Adipocyte (in vitro differentiated cells): ENCODE results near the gene DBI.

ENCODE experiments used
- DNase-seq: peaks from one replicate; pipeline ENCODE4 v3.0.0-alpha.2; 2015; ENCODE audit warnings: low read depth
- H3K27me3 ChIP-seq: replicated peaks from 2 replicates; pipeline ENCODE4 v1.7.0; 2013; ENCODE audit warnings: mild to moderate bottlenecking, low read length, moderate library complexity; ENCODE audit not compliant: control insufficient read depth, insufficient read depth
- H3K36me3 ChIP-seq: 2 replicates; pipeline ENCODE4 v1.7.0; 2013; ENCODE audit warnings: low read length, mild to moderate bottlenecking, moderate library complexity; ENCODE audit not compliant: control insufficient read depth, insufficient read depth, severe bottlenecking
- H3K4me1 ChIP-seq: 2 replicates; pipeline ENCODE4 v1.7.0; 2013; ENCODE audit warnings: mild to moderate bottlenecking, low read length, moderate library complexity; ENCODE audit not compliant: control insufficient read depth, insufficient read depth
- H3K4me3 ChIP-seq: 2 replicates; pipeline ENCODE4 v1.7.0; 2013; ENCODE audit warnings: mild to moderate bottlenecking, low read length, moderate library complexity
- H3K9ac ChIP-seq: 2 replicates; pipeline ENCODE4 v1.7.0; 2013; ENCODE audit warnings: mild to moderate bottlenecking, low read length, moderate library complexity
- H3K9me3 ChIP-seq: 2 replicates; pipeline ENCODE4 v1.7.0; 2013; ENCODE audit warnings: mild to moderate bottlenecking, low read length, moderate library complexity; ENCODE audit not compliant: control insufficient read depth

The DBI gene

DNA sequence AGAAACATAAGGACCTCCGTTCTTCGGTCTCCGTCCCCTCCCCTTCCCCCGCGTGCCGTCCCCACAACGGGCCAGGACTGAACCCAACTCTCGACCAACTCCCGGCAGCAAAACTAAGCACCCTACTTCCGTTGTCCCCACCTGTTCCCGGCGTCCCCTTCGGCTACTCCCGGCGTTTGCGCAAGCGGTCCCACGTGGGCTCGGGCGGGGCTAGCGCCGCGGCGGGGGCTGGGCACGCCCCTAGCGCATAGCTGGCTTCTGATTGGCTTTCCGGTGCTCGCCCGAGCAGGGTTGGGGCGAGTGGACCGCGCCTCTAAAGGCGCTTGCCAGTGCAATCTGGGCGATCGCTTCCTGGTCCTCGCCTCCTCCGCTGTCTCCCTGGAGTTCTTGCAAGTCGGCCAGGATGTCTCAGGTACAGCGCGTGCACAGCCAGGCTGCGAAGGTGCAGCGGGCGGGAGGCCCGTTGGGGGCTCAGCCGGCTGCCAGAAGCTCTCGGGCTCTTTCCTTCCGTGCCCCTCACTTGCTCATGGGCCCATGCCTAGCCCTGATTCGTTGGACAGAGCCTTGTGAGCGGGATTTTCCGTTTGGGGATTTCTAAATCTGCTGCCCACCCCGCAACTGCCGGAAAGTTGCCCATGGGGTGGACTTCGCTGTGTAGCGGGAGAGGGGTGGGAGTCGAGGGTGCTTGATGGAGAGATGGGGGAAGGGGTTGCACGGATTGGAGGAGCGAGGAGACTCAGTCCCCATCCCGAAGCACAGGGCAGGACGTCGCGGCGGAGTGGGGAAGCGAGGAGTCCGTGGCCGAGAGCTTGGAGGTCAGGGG is at the start of gene DBI, which contains the start of gene C2orf76:
Gene DBI, plus strand, starts transcription at position 329 of the 823 bp plus-strand sequence. Its CDS starts 75 bp downstream, at position 404.
Gene C2orf76, minus strand, starts transcription at position 186 of the 823 bp plus-strand sequence. CDS start 26,875 bp downstream, outside the sequence.
- DNase-seq: peak; percentile 98
- Histone ChIP-seq H3K9me3 (no peaks in the 10 kb centered on the region), H3K4me1 (peaks cover 36% of the 10 kb centered on the region), H3K36me3 (peaks cover 40% of the 10 kb centered on the region), H3K9ac (peak within 1 kb of the TSS; percentile 96), H3K4me3 (peak within 1 kb of the TSS; percentile 93), H3K27me3 (no peaks in the 10 kb centered on the region)

DNA sequence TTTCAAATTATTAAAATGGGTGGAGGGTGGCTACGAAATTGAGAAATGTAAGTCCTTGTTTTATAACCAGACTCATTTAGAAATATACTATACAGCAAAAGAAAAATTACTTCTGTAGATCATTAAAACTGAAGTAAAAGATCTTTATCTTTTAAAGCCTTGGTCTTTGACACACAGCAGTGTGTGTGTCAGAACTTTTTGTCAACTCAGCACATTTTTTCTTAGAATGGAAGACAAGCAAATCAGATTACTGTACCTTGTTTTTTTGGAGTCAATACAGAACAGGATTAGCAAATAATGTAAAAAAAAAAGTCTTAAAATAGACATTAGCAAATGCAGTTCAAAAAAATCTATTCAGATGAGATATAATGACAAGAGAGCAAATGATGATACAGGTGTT is 49.2 kb upstream of the DBI start:
- no peak overlapping the region for H3K4me3 ChIP-seq
- peak overlapping the region; percentile 56 for H3K9ac ChIP-seq
- H3K36me3 ChIP-seq: no peaks in the 10 kb centered on the region
- no peaks in the 10 kb centered on the region for H3K9me3 ChIP-seq
- no peak for DNase-seq
- no peaks in the 10 kb centered on the region for H3K27me3 ChIP-seq
- H3K4me1 ChIP-seq: peaks cover 40% of the 10 kb centered on the region

DNA sequence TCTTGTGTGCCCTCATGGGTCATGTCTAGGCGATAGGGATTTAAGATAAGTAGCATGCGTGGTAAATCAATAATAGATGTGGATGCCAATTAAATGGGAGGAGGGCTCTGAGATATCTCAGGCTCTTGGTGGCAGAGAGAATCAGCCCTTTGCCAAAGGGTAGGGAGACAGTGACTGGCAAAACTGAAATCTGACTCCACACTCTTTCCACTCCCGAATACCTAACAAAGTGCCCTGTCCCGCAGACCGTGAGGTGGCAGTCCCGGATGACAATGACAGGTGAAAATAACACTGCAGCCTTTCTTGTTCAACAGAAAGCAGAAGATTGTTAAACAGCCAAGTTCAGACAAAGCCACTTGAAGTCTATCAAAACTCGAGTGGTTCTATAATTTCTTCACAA is 47.2 kb upstream of the DBI start:
- no peaks in the 10 kb centered on the region for H3K27me3 ChIP-seq
- peaks cover 38% of the 10 kb centered on the region for H3K4me1 ChIP-seq
- no peaks in the 10 kb centered on the region for H3K9me3 ChIP-seq
- no peaks in the 10 kb centered on the region for H3K36me3 ChIP-seq
- H3K4me3 ChIP-seq: no peak overlapping the region
- DNase-seq: no peak
- H3K9ac ChIP-seq: no peak overlapping the region

DNA sequence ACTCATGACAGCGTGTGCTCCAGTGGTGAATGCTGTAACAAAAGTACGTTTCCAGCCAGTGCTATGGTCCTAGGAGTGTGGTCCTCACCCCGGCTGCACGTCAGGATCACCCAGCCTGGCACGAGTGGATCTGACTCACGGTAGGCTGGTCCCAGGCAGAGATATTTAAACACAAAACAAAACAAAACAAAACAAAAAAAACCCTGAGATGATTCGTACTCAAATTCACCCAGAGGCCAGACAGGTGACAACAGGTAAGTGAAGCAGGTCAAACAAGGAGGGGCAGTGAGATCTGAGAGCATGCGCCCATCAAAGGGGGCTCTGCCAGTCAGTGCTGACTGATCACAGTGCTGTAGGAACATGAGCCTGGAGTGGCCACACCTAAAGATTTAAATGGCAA is 43.3 kb upstream of the DBI start:
- Histone ChIP-seq H3K9ac (no peak overlapping the region), H3K27me3 (no peaks in the 10 kb centered on the region), H3K9me3 (no peaks in the 10 kb centered on the region), H3K4me1 (no peaks in the 10 kb centered on the region), H3K4me3 (no peak overlapping the region), H3K36me3 (no peaks in the 10 kb centered on the region)
- no peak for DNase-seq

DNA sequence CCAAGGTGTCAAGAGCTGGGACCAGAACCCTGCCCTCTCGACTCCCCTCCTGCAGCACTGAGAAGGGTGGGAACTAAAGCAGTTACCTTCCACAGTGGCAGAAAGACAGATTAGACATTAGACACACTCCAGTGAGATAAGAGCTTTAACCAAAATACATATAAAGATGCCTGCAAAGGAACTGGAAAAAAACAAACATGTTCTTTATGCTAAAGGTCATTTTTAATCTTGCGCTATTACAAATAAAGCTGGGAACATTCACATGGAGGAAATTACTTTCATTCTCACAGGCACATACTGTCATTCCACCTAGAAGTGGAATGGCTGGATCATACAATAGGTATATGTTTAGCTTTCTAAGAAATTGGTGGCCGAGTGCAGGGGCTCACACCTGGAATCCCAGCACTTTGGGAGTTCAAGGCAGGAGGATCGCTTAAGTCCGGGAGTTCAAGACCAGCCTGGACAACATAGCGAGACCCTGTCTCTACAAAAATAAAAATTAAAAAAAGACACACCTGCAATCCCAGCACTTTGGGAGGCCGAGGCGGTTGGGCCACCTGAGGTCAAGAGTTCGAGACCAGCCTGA is 42.0 kb upstream of the DBI start:
- Histone ChIP-seq H3K9ac (no peak overlapping the region), H3K4me1 (no peaks in the 10 kb centered on the region), H3K4me3 (no peak overlapping the region), H3K27me3 (no peaks in the 10 kb centered on the region), H3K9me3 (no peaks in the 10 kb centered on the region), H3K36me3 (no peaks in the 10 kb centered on the region)
- no peak for DNase-seq

DNA sequence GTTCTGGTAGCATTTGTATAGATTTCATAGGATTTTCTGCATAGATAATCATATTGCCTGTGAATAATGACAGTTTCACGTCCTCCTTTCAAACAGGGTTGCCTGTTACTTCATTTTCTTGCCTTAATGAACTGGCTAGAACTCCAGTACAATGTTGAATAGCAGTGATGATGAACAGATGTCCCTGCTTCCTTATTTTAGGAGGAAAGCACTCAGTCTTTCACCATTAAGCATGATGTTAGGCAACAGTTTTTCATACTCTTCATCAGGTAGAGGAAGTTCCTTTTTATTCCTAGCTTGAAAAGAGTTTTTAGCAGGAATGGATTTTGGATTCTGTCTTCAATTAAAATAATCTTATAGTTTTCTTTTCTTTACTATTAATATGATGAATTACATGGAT is 39.8 kb upstream of the DBI start:
- no peak for DNase-seq
- Histone ChIP-seq H3K27me3 (no peaks in the 10 kb centered on the region), H3K36me3 (no peaks in the 10 kb centered on the region), H3K9me3 (no peaks in the 10 kb centered on the region), H3K4me1 (no peaks in the 10 kb centered on the region), H3K9ac (no peak overlapping the region), H3K4me3 (no peak overlapping the region)

DNA sequence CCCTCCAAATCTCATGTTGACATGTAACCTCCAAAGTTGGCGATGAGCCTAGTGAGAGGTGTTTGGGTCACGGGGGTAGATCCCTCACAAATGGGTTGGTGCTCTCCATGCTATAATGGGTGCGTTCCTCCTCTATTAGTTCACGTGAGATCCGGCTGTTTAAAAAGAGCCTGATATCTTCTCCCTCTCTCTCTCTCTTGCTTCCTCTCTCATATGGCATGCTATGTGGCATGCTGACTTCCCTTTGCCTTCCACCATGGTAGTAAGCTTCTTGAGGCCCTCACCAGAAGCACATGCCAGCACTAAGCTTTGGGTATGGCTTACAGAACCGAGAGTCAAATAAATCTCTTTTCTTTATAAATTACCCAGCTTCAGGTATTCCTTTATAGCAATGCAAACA is 39.3 kb upstream of the DBI start:
- Histone ChIP-seq H3K27me3 (no peaks in the 10 kb centered on the region), H3K36me3 (no peaks in the 10 kb centered on the region)
- no peak for DNase-seq

DNA sequence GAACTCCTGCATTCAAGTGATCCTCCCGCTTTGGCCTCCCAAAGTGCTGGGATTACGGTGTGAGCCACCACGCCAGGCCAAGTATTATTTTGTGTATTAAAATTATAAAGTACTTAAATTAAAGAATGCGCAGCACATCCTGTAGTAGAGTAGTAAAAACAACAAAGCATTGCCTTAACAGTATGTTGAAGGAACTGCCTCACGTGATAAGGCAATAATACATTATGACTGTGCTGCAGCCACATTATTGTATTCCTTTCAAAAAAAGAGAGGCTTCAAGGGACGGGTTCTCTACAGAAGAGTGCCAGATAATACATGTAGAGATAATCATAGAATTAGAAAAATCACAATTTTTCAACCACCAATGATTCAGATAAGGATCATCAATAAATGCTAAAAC is 33.8 kb upstream of the DBI start:
- Histone ChIP-seq H3K36me3 (no peaks in the 10 kb centered on the region), H3K9me3 (no peaks in the 10 kb centered on the region), H3K4me1 (peaks cover 6% of the 10 kb centered on the region), H3K27me3 (no peaks in the 10 kb centered on the region), H3K9ac (no peak overlapping the region), H3K4me3 (no peak overlapping the region)
- DNase-seq: no peak

More for the DNA sequence above, 39.3 kb upstream of the DBI start:
- Histone ChIP-seq H3K4me1 (no peaks in the 10 kb centered on the region), H3K9ac (no peak overlapping the region), H3K4me3 (no peak overlapping the region), H3K9me3 (no peaks in the 10 kb centered on the region)

DNA sequence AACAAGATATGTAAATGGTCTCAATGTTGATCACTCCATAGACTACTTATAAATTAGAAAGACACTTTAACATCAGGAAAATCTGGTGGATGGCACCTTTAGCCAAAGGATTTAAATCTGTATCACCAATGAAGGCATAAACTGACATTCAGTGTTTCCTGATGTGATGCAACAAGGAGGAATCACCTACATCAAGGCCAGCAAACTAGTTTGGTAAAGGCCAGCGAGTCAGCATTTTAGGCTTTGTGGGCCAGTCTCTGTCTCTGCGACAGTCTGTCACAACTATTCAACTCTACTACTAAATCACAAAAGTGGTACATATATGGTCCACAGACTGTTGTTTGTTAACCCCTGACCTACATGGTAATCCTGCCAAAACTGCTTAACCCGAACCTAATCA is 33.4 kb upstream of the DBI start:
- Histone ChIP-seq H3K4me1 (peaks cover 6% of the 10 kb centered on the region), H3K27me3 (no peaks in the 10 kb centered on the region), H3K9me3 (no peaks in the 10 kb centered on the region), H3K4me3 (no peak overlapping the region), H3K9ac (no peak overlapping the region), H3K36me3 (no peaks in the 10 kb centered on the region)
- DNase-seq: no peak

DNA sequence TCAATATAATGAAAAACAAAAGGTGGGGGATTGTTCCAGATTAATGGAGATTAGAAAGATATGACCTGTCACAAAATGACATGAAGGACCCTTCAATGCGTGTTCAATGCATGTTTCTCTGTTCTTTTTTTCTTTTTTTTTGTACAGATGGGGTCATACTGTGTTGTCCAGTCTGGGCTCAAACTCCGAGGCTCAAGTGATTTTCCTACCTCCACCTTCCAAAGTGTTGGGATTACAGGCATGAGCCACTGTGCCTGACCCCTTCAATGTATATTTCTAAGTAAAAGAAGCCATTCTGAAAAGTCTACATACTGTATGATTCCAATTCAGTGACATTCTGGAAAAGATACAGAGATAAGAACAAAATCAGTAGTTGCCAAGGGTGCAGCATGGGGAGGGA is 32.9 kb upstream of the DBI start:
- DNase-seq: no peak
- Histone ChIP-seq H3K4me3 (no peak overlapping the region), H3K27me3 (no peaks in the 10 kb centered on the region), H3K9ac (no peak overlapping the region), H3K36me3 (no peaks in the 10 kb centered on the region), H3K4me1 (peaks cover 6% of the 10 kb centered on the region), H3K9me3 (no peaks in the 10 kb centered on the region)

DNA sequence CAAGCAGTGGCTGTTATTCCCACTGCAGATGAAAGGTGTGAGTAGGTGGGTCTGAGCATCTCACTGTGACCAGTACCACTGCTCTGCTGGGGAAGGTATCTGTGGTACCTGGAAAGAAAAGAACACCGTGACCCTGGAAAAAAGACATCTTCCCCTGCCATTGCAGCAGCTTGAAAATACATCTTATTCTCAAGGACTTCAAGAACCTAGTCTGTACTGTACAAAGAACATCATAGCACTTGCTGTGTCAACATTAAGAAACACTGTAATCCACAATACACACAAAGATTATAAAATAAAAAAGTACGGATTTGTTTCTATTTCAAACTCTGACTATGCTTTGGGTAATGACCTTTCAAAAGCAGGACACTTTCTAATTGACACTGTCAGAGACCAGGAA is 29.0 kb upstream of the DBI start:
- Histone ChIP-seq H3K9ac (no peak overlapping the region), H3K9me3 (no peaks in the 10 kb centered on the region), H3K4me1 (peaks cover 6% of the 10 kb centered on the region), H3K4me3 (no peak overlapping the region), H3K36me3 (no peaks in the 10 kb centered on the region), H3K27me3 (no peaks in the 10 kb centered on the region)
- DNase-seq: no peak
